Astrocyte (in vitro differentiated cells and primary cell): ENCODE data around the gene SCUBE1. TPM values are rescaled to one million over a fixed set of nuclear protein-coding genes. Genes with fewer than 3 reads are reported as not detected.

Experiments
- DNase-seq: peaks from one replicate; pipeline ENCODE4 v3.0.0-alpha.2; 2010; ENCODE audit warnings: low read depth
- FAIRE-seq: peaks from 2 replicates; lab custom pipeline; 2011; peaks lifted over from hg19 to GRCh38; lab: Jason Lieb, UNC
- H2AFZ ChIP-seq: 2 replicates; pipeline ENCODE4 v1.6.0; 2012; ENCODE audit warnings: low read depth, low read length, inconsistent platforms
- H3K27ac ChIP-seq: 2 replicates; pipeline ENCODE4 v1.5.1; 2011; ENCODE audit warnings: low read depth, low read length, inconsistent platforms
- H3K27me3 ChIP-seq: 2 replicates; pipeline ENCODE4 v1.6.0; 2011; ENCODE audit warnings: low read length, inconsistent platforms; ENCODE audit not compliant: insufficient read depth
- H3K36me3 ChIP-seq: 2 replicates; pipeline ENCODE4 v1.5.1; 2011; ENCODE audit warnings: low read length, inconsistent platforms; ENCODE audit not compliant: insufficient read depth
- H3K4me1 ChIP-seq: 2 replicates; pipeline ENCODE4 v1.5.1; 2011; ENCODE audit warnings: low read length, inconsistent platforms; ENCODE audit not compliant: insufficient read depth
- H3K4me2 ChIP-seq: 2 replicates; pipeline ENCODE4 v1.6.0; 2012; ENCODE audit warnings: low read length, inconsistent platforms
- H3K4me3 ChIP-seq: 2 replicates; pipeline ENCODE4 v1.5.1; 2011; ENCODE audit warnings: low read depth, mild to moderate bottlenecking, low read length, inconsistent platforms; ENCODE audit not compliant: insufficient read depth
- H3K79me2 ChIP-seq: 2 replicates; pipeline ENCODE4 v1.6.0; 2012; ENCODE audit warnings: mild to moderate bottlenecking, low read length, inconsistent platforms; ENCODE audit not compliant: insufficient read depth
- H3K9ac ChIP-seq: 2 replicates; pipeline ENCODE4 v1.6.0; 2012; ENCODE audit warnings: mild to moderate bottlenecking, low read length, inconsistent platforms
- H3K9me3 ChIP-seq: 2 replicates; pipeline ENCODE4 v1.5.1; 2012; ENCODE audit warnings: low read depth, mild to moderate bottlenecking, low read length, inconsistent platforms; ENCODE audit not compliant: insufficient read depth
- H4K20me1 ChIP-seq: 2 replicates; pipeline ENCODE4 v1.6.0; 2012; ENCODE audit warnings: low read length, inconsistent platforms; ENCODE audit not compliant: insufficient read depth
- H3K27ac Mint-ChIP-seq: one replicate; pipeline ENCODE4 v1.8.0; 2021; ENCODE audit warnings: mild to moderate bottlenecking, mixed read lengths; ENCODE audit not compliant: unreplicated experiment
- H3K27me3 Mint-ChIP-seq: one replicate; pipeline ENCODE4 v1.8.0; 2021; ENCODE audit warnings: low read depth, mixed read lengths; ENCODE audit not compliant: unreplicated experiment
- H3K36me3 Mint-ChIP-seq: one replicate; pipeline ENCODE4 v1.8.0; 2021; ENCODE audit warnings: low read depth, mixed read lengths; ENCODE audit not compliant: unreplicated experiment
- H3K4me1 Mint-ChIP-seq: one replicate; pipeline ENCODE4 v1.8.0; 2021; ENCODE audit warnings: low read depth, mixed read lengths; ENCODE audit not compliant: unreplicated experiment
- H3K4me3 Mint-ChIP-seq: one replicate; pipeline ENCODE4 v1.8.0; 2021; ENCODE audit warnings: mild to moderate bottlenecking, moderate library complexity, mixed read lengths; ENCODE audit not compliant: unreplicated experiment
- H3K9me3 Mint-ChIP-seq: one replicate; pipeline ENCODE4 v1.8.0; 2021; ENCODE audit warnings: mild to moderate bottlenecking, mixed read lengths; ENCODE audit not compliant: unreplicated experiment
- EZH2 ChIP-seq: IDR thresholded peaks from 2 replicates; pipeline ENCODE4 v1.6.1; 2012; ENCODE audit warnings: mild to moderate bottlenecking, low read length, inconsistent platforms; ENCODE audit not compliant: insufficient read depth
- total RNA-seq: library from RNA; stranded (reverse); gene quantifications from 2 replicates; pipeline ENCODE4 v1.2.1, GENCODE V29; 2021
- TF ChIP-seq, protein P1 (sequence below): IDR thresholded peaks from 2 replicates; pipeline ENCODE4 v1.5.1; 2011; ENCODE audit warnings: low read depth, mild to moderate bottlenecking, inconsistent platforms, low read length, moderate library complexity; ENCODE audit not compliant: insufficient read depth

The SCUBE1 gene
- total RNA-seq, 1 donor from 2014 or later: 0.07 TPM

DNA sequence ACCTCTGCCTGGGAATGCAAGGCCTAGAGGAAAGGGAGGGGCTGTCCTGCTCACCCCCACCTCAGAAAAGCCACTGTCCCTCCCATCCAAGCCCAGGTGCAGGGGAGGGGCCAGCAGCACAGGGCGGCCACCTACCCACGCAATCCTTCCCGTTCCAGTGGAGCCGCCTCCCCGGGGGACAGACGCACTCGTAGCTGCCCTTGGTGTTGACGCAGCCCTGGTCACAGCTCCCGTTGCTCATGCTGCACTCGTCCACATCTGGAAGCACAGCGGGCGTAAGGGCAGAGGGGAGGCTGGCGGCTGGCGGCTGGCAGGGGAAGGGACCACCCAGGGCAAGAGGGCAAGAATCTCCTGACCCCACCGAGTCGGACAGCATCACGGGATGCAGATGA is 115.9 kb downstream of the SCUBE1 start:
- H3K9ac ChIP-seq: no peak overlapping the region
- H3K4me2 ChIP-seq: no peak overlapping the region
- no peaks in the 10 kb centered on the region for H3K4me1 ChIP-seq
- TF ChIP-seq, protein P1, sequence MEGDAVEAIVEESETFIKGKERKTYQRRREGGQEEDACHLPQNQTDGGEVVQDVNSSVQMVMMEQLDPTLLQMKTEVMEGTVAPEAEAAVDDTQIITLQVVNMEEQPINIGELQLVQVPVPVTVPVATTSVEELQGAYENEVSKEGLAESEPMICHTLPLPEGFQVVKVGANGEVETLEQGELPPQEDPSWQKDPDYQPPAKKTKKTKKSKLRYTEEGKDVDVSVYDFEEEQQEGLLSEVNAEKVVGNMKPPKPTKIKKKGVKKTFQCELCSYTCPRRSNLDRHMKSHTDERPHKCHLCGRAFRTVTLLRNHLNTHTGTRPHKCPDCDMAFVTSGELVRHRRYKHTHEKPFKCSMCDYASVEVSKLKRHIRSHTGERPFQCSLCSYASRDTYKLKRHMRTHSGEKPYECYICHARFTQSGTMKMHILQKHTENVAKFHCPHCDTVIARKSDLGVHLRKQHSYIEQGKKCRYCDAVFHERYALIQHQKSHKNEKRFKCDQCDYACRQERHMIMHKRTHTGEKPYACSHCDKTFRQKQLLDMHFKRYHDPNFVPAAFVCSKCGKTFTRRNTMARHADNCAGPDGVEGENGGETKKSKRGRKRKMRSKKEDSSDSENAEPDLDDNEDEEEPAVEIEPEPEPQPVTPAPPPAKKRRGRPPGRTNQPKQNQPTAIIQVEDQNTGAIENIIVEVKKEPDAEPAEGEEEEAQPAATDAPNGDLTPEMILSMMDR: no peak
- no peak for TF ChIP-seq EZH2
- H3K27me3 Mint-ChIP-seq: peaks cover 39% of the 10 kb centered on the region
- DNase-seq (no peak), FAIRE-seq (no peak)
- H3K4me3 ChIP-seq: no peak overlapping the region
- no peaks in the 10 kb centered on the region for H4K20me1 ChIP-seq
- H2AFZ ChIP-seq: no peak overlapping the region
- no peaks in the 10 kb centered on the region for H3K79me2 ChIP-seq
- no peak overlapping the region for H3K27ac ChIP-seq
- H3K9me3 Mint-ChIP-seq: no peaks in the 10 kb centered on the region
- H3K4me1 Mint-ChIP-seq: peaks cover 14% of the 10 kb centered on the region
- H3K27ac Mint-ChIP-seq: no peak overlapping the region
- no peak overlapping the region for H3K4me3 Mint-ChIP-seq
- H3K9me3 ChIP-seq: no peaks in the 10 kb centered on the region
- peaks cover 1% of the 10 kb centered on the region for H3K36me3 Mint-ChIP-seq
- peaks cover 6% of the 10 kb centered on the region for H3K27me3 ChIP-seq
- H3K36me3 ChIP-seq: no peaks in the 10 kb centered on the region

DNA sequence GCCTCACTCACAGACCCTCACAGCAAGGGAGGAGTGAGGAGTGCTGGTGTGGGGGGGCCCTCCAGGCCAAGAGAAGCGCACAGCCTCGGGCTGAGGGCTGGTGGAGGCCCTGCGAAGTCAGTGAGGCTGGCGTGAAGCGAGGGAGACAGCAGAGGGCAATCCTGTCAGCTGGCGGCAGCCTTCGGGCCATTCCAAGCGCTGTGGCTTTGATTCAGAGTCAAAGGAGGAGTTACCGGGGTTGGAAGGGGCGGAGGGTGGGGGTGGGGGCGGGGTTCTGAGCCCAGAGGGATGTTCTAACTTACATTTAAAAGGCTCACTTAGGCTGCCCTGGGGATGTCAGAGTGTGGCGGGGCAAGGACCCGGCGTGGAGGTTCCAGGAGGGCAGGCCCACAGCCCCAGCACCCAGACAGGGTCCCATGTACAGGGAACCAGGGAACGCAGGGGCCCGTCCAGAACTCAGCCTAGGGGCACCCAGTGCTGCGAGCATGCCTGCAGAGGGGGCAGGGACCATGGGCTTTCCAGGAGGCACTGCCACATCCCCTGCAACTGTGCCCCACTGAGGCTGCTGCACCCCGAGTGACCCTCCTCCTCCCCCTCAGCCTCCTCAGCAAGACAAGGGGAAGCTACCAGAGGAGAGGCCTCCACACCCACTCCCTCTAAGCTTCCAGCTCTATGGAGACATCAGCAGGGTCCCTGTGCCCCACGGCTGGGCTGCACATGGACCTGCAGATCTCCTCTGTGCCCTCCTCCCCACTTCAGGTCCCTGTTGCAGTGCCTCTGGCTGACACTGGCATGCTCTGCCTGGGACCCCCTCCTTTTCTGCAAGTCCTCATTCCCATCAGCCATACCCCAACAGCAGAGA is 116.6 kb downstream of the SCUBE1 start:
- H4K20me1 ChIP-seq: no peaks in the 10 kb centered on the region
- H3K27me3 ChIP-seq: peaks cover 4% of the 10 kb centered on the region
- H3K4me3 ChIP-seq: no peak overlapping the region
- H3K4me1 Mint-ChIP-seq: peaks cover 14% of the 10 kb centered on the region
- no peak overlapping the region for H3K4me3 Mint-ChIP-seq
- H3K4me1 ChIP-seq: no peaks in the 10 kb centered on the region
- peak overlapping the region; percentile 41 for H2AFZ ChIP-seq
- DNase-seq (peak; percentile 16), FAIRE-seq (no peak)
- H3K9ac ChIP-seq: no peak overlapping the region
- peaks cover 1% of the 10 kb centered on the region for H3K36me3 Mint-ChIP-seq
- no peaks in the 10 kb centered on the region for H3K36me3 ChIP-seq
- H3K4me2 ChIP-seq: no peak overlapping the region
- H3K9me3 Mint-ChIP-seq: no peaks in the 10 kb centered on the region
- H3K27ac Mint-ChIP-seq: no peak overlapping the region
- H3K79me2 ChIP-seq: no peaks in the 10 kb centered on the region
- TF ChIP-seq, protein P1: no peak
- TF ChIP-seq EZH2: no peak
- H3K9me3 ChIP-seq: no peaks in the 10 kb centered on the region
- peaks cover 39% of the 10 kb centered on the region for H3K27me3 Mint-ChIP-seq
- no peak overlapping the region for H3K27ac ChIP-seq

DNA sequence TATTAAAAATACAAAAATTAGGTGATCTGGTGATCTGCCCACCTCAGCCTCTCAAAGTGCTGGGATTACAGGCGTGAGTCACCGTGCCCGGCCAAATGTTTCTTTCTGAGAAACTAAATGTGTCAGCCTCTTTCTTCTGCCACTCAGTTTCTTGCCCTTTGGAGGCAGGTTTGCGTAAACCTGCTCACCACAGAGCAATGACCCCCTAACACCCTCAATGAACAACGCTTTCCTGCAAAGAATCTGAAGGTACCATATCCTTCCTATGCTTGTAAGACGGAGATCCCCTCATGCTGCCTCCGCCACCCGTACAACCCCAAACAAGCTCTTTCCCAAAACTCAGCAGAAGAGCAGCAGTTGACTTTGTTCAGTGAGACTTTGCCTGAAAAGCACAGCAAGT is 117.6 kb downstream of the SCUBE1 start:
- H3K9ac ChIP-seq: no peak overlapping the region
- no peak overlapping the region for H3K4me2 ChIP-seq
- DNase-seq: no peak
- H2AFZ ChIP-seq: no peak overlapping the region
- Mint-ChIP-seq H3K27me3 (peaks cover 37% of the 10 kb centered on the region), H3K4me3 (no peak overlapping the region), H3K4me1 (peaks cover 12% of the 10 kb centered on the region), H3K9me3 (no peaks in the 10 kb centered on the region), H3K36me3 (peaks cover 1% of the 10 kb centered on the region), H3K27ac (peak overlapping the region; percentile 26)
- FAIRE-seq: no peak
- no peak overlapping the region for H3K4me3 ChIP-seq
- no peaks in the 10 kb centered on the region for H3K36me3 ChIP-seq
- H4K20me1 ChIP-seq: no peaks in the 10 kb centered on the region
- no peaks in the 10 kb centered on the region for H3K79me2 ChIP-seq
- H3K4me1 ChIP-seq: no peaks in the 10 kb centered on the region
- peaks cover 4% of the 10 kb centered on the region for H3K27me3 ChIP-seq
- no peak overlapping the region for H3K27ac ChIP-seq
- no peaks in the 10 kb centered on the region for H3K9me3 ChIP-seq
- TF ChIP-seq, protein P1: no peak
- TF ChIP-seq EZH2: no peak
